ENCODE results near the gene SLC22A15.

- no peak for TF ChIP-seq CTCF (conservative IDR thresholded peaks at IDR 0.05 in 1 of 2, IDR thresholded peaks at IDR 0.05 in 1 of 2; ENCODE audit: low read depth in 1 of 2, low read length in 2 of 2)
- no peak for TF ChIP-seq EZH2 (IDR thresholded peaks at IDR 0.05; ENCODE audit: low read length, missing control alignments)
Measured at GRCh38 chr1:116067566-116067890, 91.2 kb downstream of the SLC22A15 start.
